Activated CD8-positive, alpha-beta T cell treated with anti-CD3 and anti-CD28 coated beads for 36 hours (primary cell): Measurements from ENCODE around the gene ENTR1. TPM values are rescaled to one million over a fixed set of nuclear protein-coding genes. Genes with fewer than 3 reads are reported as not detected.

Experiments
- ATAC-seq: fragments of 200-7000 bp; cut with Tn5 transposase; one replicate; pipeline ENCODE4 v1.10.0; 2021; ENCODE audit warnings: mild to moderate bottlenecking, moderate library complexity
- CTCF ChIA-PET: fragments of 350-600 bp; sonication (Branson Sonifier 250); formaldehyde crosslinking; loops from one replicate; lab custom pipeline; 2021; ENCODE audit warnings: antibody characterized with exemption; lab: Charles Lee
- POLR2A ChIA-PET: fragments of 350-600 bp; sonication (Branson Sonifier 250); formaldehyde crosslinking; loops from one replicate; lab custom pipeline; 2021; ENCODE audit warnings: antibody characterized with exemption; lab: Charles Lee
- DNase-seq: peaks from one replicate; pipeline ENCODE4 v3.0.0-alpha.2; 2020
- H3K27ac Mint-ChIP-seq: one replicate; pipeline ENCODE4 v1.8.0; 2021; ENCODE audit warnings: mild to moderate bottlenecking, mixed read lengths
- H3K27me3 Mint-ChIP-seq: one replicate; pipeline ENCODE4 v1.8.0; 2021; ENCODE audit warnings: mixed read lengths
- H3K36me3 Mint-ChIP-seq: one replicate; pipeline ENCODE4 v1.8.0; 2021; ENCODE audit warnings: low read depth, mixed read lengths
- H3K4me1 Mint-ChIP-seq: one replicate; pipeline ENCODE4 v1.8.0; 2021; ENCODE audit warnings: low read depth, mixed read lengths
- H3K4me3 Mint-ChIP-seq: one replicate; pipeline ENCODE4 v1.8.0; 2021; ENCODE audit warnings: mild to moderate bottlenecking, moderate library complexity, mixed read lengths
- H3K9me3 Mint-ChIP-seq: one replicate; pipeline ENCODE4 v1.8.0; 2021; ENCODE audit warnings: mixed read lengths
- CTCF ChIP-seq: fragments of 200-600 bp; IDR thresholded peaks from one replicate; pipeline ENCODE4 v1.8.0; 2022; ENCODE audit warnings: antibody characterized with exemption, mild to moderate bottlenecking
- intact Hi-C: fragments of 100-400 bp; cut with micrococcal nuclease; formaldehyde crosslinking; loops from one replicate; pipeline ENCODE4 v1.10.0; 2022
- total RNA-seq, 2 experiments: library from RNA; stranded (reverse); gene quantifications; one replicate each; pipeline ENCODE4 v1.2.3, GENCODE V29; 2021

ENTR1 gene
- total RNA-seq, 2 experiments from 2014 or later = 65.9 to 66.8 TPM

- CTCF ChIA-PET = interaction anchor here (0.8 to 2.9 kb wide), 10 partner anchors 10 to 88 kb away, joined by 3 to 21 read pairs (median 3); partner anchors contain the start of genes DNLZ, ENTR1, INPP5E and PMPCA
- Mint-ChIP-seq H3K9me3 (no peaks in the 10 kb centered on the region), H3K4me3 (peak within 1 kb of the TSS; percentile 87)
Measured at GRCh38 chr9:136400038-136400834, 10.2 kb downstream of the ENTR1 start, which contains the start of gene SNAPC4. Gene SNAPC4, minus strand, starts transcription at chr9:136400170. Its CDS starts 1,742 bp downstream, at chr9:136398428.

GRCh38 chr9:136399176-136400037 is 11.0 kb downstream of the ENTR1 start:
- POLR2A ChIA-PET = interaction anchor here (0.6 to 1.8 kb wide), 7 partner anchors 9 to 88 kb away, joined by 3 to 5 read pairs (median 5); no protein-coding TSS in a partner anchor
- H3K4me3 Mint-ChIP-seq = peak overlapping the region; percentile 87
- no peaks in the 10 kb centered on the region for H3K9me3 Mint-ChIP-seq
- ATAC-seq (no peak), DNase-seq (peak; percentile 48)
- TF ChIP-seq CTCF = no peak
- CTCF ChIA-PET = interaction anchor here (0.7 to 2.9 kb wide), 4 partner anchors 10 to 86 kb away, joined by 3 to 21 read pairs (median 4); partner anchors contain the start of genes DNLZ, ENTR1 and PMPCA
- H3K27me3 Mint-ChIP-seq = no peaks in the 10 kb centered on the region
- peak overlapping the region; percentile 79 for H3K27ac Mint-ChIP-seq
- peaks cover 40% of the 10 kb centered on the region for H3K4me1 Mint-ChIP-seq
- H3K36me3 Mint-ChIP-seq = peaks cover 57% of the 10 kb centered on the region
- intact Hi-C loops = loop anchor here (10.0 kb wide), 1 partner anchor 85 kb away; no protein-coding TSS in a partner anchor

More at GRCh38 chr9:136400038-136400834, 10.2 kb downstream of the ENTR1 start, which contains the start of gene SNAPC4:
- DNase-seq = peak; percentile 87
- POLR2A ChIA-PET = interaction anchor here (0.8 to 2.0 kb wide), 6 partner anchors 9 to 88 kb away, joined by 3 to 16 read pairs (median 4); partner anchors contain the start of genes DNLZ, ENTR1 and PMPCA
- peaks cover 47% of the 10 kb centered on the region for H3K4me1 Mint-ChIP-seq
- H3K36me3 Mint-ChIP-seq = peaks cover 52% of the 10 kb centered on the region
- H3K27me3 Mint-ChIP-seq = no peaks in the 10 kb centered on the region
- peak; percentile 94 for TF ChIP-seq CTCF
- ATAC-seq = peak; percentile 64
- intact Hi-C loops = loop anchor here (10.0 kb wide), 1 partner anchor 85 kb away; no protein-coding TSS in a partner anchor
- peak within 1 kb of the TSS; percentile 79 for H3K27ac Mint-ChIP-seq

GRCh38 chr9:136398286-136398685 is 12.1 kb downstream of the ENTR1 start:
- H3K9me3 Mint-ChIP-seq = no peaks in the 10 kb centered on the region
- peaks cover 28% of the 10 kb centered on the region for H3K4me1 Mint-ChIP-seq
- no peaks in the 10 kb centered on the region for H3K27me3 Mint-ChIP-seq
- H3K36me3 Mint-ChIP-seq = peaks cover 53% of the 10 kb centered on the region
- H3K4me3 Mint-ChIP-seq = peak overlapping the region; percentile 87
- ATAC-seq (no peak), DNase-seq (no peak)
- no peak for TF ChIP-seq CTCF
- no peak overlapping the region for H3K27ac Mint-ChIP-seq
- intact Hi-C loops = no loop called here
- ChIA-PET CTCF (interaction anchor here (1.2 to 1.3 kb wide), 2 partner anchors 26 to 85 kb away, joined by 3 read pairs; no protein-coding TSS in a partner anchor), POLR2A (interaction anchor here (0.9 to 1.9 kb wide), 6 partner anchors 9 to 37 kb away, joined by 4 to 5 read pairs (median 5); partner anchors contain the start of gene DNLZ)

- CTCF ChIA-PET = interaction anchor here (0.5 to 1.2 kb wide), 2 partner anchors 12 to 25 kb away, joined by 3 read pairs; no protein-coding TSS in a partner anchor
- Mint-ChIP-seq H3K27ac (no peak overlapping the region), H3K36me3 (peaks cover 50% of the 10 kb centered on the region), H3K27me3 (no peaks in the 10 kb centered on the region), H3K4me3 (no peak overlapping the region), H3K9me3 (no peaks in the 10 kb centered on the region), H3K4me1 (peaks cover 25% of the 10 kb centered on the region)
- intact Hi-C loops = no loop called here
- no peak for ATAC-seq
- no peak for TF ChIP-seq CTCF
- POLR2A ChIA-PET = interaction anchor here (1.0 to 1.9 kb wide), 6 partner anchors 9 to 35 kb away, joined by 3 to 5 read pairs (median 4); partner anchors contain the start of gene DNLZ
- no peak for DNase-seq
Measured at GRCh38 chr9:136397643-136398042, 12.8 kb downstream of the ENTR1 start.
